ENCODE results near the gene PTPRG.

DNA sequence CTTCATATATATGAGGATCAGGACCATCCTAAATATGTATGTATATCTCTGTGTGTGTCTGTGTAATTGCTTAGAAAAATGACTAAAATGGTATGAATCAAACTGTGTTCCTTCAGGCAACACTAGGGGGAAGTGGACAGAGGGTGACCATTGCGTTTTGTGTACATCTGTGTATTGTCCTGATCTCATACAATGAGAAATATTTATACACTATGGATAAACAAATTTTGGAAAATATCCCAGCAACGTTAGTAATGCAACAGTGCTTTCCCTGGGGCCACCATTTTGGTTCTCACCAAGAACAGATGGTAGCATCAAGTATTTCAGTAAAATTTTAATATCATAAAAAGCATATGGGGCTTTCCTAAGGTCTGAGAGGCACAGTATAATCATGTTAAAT lies 130.1 kb downstream of the PTPRG start:
- TF ChIP-seq, protein P1, sequence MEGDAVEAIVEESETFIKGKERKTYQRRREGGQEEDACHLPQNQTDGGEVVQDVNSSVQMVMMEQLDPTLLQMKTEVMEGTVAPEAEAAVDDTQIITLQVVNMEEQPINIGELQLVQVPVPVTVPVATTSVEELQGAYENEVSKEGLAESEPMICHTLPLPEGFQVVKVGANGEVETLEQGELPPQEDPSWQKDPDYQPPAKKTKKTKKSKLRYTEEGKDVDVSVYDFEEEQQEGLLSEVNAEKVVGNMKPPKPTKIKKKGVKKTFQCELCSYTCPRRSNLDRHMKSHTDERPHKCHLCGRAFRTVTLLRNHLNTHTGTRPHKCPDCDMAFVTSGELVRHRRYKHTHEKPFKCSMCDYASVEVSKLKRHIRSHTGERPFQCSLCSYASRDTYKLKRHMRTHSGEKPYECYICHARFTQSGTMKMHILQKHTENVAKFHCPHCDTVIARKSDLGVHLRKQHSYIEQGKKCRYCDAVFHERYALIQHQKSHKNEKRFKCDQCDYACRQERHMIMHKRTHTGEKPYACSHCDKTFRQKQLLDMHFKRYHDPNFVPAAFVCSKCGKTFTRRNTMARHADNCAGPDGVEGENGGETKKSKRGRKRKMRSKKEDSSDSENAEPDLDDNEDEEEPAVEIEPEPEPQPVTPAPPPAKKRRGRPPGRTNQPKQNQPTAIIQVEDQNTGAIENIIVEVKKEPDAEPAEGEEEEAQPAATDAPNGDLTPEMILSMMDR (conservative IDR thresholded peaks at IDR 0.05; ENCODE audit: low read length) = no peak
- no peak for TF ChIP-seq EZH2phosphoT487 (IDR thresholded peaks at IDR 0.05; ENCODE audit: borderline replicate concordance)

Measured in Loucy (cell line).